GM21515 (cell line): ENCODE data around the gene DACH1.

Experiments used
- ATAC-seq: cut with Tn5 transposase; IDR thresholded peaks from one replicate; pipeline ENCODE4 v1.9.1; 2021; ENCODE audit not compliant: unreplicated experiment

The DACH1 gene

GRCh38 chr13:71830736-71831135 lies 36.3 kb downstream of the DACH1 start:
- no peak for ATAC-seq

DNA sequence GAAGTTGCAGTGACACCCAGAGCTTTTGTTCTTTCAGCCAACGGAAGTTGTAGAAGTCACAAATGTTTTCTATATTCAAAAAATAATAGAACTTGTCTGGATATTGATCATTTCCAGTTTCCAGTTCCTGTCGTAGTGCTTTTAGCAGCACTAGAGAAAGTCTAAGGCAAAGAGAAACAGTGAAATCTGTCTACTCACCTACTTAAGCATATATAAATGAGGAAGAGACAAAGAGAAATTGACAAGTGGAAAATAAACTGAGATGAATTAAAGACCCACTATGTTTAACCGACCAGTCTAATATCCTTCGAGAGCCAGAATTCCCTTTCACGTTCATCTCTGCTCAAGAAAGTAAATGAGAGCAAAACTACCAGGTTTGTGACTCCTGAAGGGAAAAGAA lies 36.7 kb downstream of the DACH1 start:
- no peak for ATAC-seq

DNA sequence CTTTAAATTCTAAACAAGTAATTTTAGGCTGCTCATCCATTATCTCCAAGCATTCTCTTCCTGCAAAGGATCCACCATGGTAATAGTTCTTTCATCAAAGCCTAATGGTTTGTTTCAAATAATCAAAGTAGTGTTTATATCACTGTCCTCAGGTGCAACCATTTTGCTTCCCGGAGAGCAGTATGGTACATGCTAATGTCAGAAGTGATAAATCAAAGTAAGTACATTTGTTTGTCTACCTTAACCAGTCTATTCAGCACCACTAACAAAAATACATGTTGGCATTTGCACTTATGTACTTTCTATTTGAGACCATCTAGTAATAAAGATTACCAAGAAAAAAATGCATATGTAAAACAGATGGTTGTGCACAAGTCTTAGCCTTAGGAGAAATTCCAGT lies 37.5 kb downstream of the DACH1 start:
- no peak for ATAC-seq

- ATAC-seq = no peak
Observed at GRCh38 chr13:71828564-71828963, 38.4 kb downstream of the DACH1 start.

DNA sequence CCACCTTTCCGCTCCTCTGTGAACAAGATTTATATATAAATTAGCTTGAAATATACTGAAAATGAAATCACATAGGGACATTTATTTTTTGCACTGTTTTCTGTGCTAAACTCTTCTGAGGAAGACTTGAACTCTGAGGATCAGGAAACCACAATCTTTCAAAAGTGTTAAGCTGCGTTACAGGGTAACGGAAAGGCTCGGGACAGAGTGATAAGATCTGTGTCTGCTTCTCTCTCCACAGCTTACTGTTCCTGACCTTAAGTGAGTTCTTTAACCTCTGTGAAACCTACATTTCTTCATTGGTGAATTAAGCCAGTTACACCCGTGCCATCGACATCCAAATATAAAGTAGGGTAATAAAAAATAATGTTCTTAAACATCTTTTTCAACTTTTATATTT lies 38.9 kb downstream of the DACH1 start:
- ATAC-seq = no peak

GRCh38 chr13:71827241-71827640 lies 39.8 kb downstream of the DACH1 start:
- no peak for ATAC-seq

DNA sequence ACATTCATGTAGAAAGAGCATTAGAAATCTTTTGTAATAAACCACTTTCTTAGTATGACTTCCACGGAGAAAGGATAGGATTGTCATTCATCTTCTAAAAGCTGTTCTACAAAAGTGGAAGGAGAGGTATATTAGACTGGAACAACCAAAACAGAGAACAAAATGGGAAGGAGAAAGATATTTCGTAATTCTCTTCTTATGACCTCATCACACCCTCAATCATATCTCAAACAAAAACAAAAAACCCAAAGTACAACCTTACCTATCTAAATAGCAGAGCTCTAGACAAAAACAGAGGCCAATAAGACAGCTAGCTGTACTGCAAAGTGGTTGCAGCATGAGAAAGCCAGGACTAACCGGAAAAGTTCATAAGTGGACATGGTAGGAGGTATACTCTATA lies 46.3 kb downstream of the DACH1 start:
- no peak for ATAC-seq

DNA sequence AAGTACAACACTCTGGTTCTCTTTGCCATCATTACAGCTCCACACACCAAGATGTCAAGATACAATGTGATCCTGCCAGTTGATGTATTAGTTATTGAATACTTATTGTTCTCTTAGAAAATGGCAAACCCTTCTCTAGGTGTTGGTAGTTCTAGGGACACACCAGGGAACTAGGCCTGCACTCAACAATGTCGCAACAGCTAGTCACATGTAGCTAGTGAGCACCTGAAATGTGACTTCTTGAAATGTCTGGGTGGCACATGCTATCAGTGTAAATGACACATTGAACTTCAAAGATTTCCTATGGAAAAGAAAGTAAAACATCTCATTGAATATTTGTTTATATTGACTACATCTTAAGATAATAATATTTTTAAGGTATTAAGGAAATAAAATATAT lies 49.7 kb downstream of the DACH1 start:
- ATAC-seq = no peak

- no peak for ATAC-seq
Observed at GRCh38 chr13:71814806-71815360, 52.1 kb downstream of the DACH1 start.

DNA sequence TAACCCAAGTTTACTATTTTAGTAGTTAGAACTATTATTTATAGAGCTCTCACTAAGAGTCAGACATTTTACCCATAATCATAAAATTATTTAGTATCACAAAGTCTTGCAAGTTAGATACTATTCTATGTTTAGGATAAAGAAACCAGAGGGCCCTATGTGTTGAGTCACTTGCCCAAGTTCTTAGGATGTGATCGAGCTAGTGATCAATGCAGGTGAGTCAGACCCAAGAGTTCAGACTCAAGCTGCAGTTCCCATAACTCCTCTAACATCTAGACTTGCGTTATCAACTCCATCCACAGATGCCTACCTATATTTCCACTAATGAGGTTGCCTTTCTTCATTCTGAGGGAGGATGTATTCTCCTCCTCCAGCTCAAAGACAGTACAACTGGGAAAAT lies 53.8 kb downstream of the DACH1 start:
- no peak for ATAC-seq

GRCh38 chr13:71811344-71811743 lies 55.7 kb downstream of the DACH1 start:
- no peak for ATAC-seq

- ATAC-seq = no peak
Observed at GRCh38 chr13:71808708-71809107, 58.3 kb downstream of the DACH1 start.

DNA sequence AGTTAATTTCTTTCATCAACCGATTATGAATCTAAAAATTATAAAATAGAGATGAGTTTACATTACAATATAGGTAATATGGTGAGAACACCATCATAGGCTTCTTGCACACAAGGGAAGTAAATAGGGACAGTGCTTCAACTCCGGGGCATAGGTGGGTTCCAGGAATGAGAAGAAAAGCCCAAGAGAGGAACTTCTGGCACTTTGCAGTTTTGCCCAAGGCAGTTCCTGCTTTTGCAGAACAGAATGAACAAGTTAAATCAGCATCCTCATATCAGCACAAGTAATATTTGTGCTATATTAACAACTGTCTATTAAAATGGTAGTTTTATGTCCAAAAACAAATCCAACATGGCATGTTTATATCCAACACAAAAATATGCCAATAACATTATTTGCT lies 60.1 kb downstream of the DACH1 start:
- ATAC-seq = no peak

GRCh38 chr13:71803066-71803465 lies 63.9 kb downstream of the DACH1 start:
- no peak for ATAC-seq

DNA sequence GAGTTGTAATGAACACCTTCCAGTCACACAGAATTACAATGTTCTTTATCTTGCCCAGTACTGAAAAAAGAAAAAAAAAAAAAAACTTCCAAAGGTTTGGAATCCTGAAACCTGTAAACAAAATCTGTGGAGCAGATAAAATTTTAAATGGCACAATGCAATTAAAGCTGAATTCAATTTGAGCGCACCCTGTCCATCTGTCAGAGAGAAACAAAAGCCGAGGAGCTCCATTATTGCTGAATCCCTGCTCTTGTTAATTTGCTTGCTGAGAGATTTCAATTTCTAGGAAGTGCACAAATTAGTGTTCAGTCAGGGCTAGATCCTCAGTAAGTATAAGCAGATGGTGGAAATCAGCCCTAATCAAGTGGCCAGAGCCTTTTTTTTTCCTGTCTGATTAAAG lies 65.2 kb downstream of the DACH1 start:
- ATAC-seq = no peak

GRCh38 chr13:71801165-71801760 lies 65.7 kb downstream of the DACH1 start:
- ATAC-seq = no peak

DNA sequence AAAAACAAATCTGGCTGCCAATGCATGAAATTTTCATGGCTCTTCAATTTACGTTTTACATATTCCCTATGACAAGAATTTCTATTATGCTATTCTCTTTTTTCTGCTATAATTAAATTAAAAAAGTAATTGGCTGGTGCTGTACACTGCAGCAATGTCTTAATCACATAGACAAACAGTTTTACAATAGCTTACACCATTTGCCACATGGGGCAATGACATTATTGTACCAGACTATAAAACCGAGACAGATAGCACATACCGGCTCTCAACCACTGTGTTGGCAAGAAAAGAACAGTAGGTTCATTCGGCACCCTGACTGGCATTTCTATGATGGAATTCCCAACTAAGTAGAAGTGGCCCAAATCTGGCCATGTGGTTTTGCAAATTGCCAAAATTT lies 67.7 kb downstream of the DACH1 start:
- no peak for ATAC-seq

GRCh38 chr13:71798707-71799106 lies 68.3 kb downstream of the DACH1 start:
- no peak for ATAC-seq

DNA sequence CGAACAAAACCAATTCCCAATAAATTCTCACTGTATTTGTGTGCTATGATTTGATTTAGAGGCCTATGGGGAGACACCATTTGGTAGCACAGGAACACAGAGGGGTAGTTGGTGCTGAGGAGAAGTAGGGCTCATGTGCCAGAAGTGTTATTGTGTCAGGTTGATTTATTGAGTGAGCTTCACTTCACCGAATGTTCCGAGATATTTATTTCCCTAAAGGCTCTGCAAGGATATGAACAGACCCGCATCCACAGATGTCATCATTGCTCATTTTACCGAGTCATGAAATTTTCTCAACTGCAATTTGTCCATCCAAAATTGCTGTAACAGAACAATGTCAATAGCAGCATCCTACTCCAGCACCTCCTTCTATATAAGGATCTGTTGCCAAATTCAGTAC lies 69.5 kb downstream of the DACH1 start:
- no peak for ATAC-seq

DNA sequence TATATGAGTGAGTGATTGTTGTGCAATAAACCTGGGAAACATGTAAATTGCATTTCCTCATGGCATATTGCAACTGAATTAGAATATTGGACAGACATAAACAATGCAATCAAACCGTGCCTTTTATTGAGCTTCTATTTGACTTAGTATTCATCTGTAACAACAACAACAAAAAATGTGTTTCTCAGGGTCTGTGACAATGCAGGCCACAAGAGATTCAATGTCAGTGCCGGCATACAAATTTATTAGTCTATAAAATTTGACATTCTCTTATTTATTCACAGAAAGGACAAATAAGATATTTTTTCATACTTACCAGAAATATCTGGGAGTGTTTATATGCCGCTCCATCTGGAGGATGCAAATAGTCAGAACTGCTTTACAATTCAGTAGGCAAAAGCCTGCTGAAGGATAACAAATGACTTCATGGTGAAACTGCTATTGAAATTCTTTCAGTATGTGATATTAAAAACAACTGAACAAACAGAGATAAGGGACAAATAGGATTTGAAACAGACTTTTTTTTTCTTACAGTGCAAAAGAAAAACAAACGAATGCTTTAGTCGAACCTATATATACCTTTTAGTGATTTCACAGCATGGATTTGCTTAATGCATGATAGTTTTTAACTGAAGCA lies 77.2 kb downstream of the DACH1 start:
- no peak for ATAC-seq

DNA sequence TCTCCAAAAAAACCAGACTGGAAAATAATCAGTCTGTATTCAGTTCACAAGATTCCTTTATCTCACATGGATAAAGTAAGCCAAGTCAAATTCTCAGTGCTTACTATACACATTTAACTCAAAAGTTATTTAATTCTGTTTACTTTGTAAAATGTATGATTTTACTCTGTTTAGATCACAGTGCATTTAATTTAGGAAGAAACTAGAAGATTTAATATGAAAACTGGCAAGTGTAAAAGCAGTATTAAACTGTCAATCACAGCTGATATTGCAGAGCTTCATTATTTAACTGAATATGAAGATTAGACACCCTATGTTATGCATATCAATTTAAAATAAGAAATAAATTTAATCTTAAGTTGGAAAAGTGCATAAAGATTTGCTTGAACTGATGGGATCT lies 78.0 kb downstream of the DACH1 start:
- no peak for ATAC-seq

DNA sequence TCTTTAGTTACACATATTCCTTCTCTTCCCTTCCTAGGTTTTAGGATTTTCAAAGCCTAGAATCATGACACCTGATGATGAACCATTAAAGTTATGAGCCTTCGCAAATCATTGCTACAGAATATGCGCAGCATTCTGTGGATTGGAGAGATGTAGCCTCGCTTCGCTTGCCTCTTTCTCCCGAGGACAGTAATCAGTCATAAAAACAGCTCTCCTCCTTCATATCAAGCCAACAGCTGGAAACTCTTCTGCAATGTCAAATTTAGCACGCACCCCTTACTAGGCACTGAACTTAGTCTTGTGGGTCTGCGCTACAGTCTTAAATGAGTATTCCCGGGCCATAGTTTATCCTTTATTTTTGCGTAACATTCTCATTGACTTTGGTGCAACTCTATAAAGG lies 79.6 kb downstream of the DACH1 start:
- no peak for ATAC-seq

DNA sequence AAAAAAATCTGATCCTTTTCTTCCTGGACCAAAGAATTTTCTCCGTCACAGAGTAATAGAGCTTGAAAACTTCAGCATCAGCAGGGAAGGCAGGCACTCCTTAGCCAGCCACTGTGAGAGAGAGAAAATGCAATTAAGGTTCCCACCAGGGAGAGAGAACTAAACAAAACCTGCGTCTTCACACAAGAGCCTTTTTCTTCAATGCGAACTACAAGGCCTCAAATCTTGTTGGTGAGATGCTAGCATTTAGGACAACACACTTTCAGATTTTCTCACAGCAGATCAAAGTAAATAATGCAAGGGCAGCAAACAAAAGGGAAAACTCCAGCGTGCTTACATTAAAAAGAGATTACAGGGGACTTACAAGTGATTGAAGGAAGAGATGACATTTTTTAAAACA lies 80.1 kb downstream of the DACH1 start:
- ATAC-seq = no peak
